NOMO-1 treated with dmso at 0.1 percent for 144 hours (cell line): ENCODE measurements around the gene IL18RAP.

Experiments used
- DNase-seq: peaks from one replicate; lab custom pipeline; 2025; ENCODE audit not compliant: unreplicated experiment; lab: John Stamatoyannopoulos, UW

Gene IL18RAP

GRCh38 chr2:102492006-102492405 lies 69.0 kb downstream of the IL18RAP start:
- DNase-seq, result no peak

DNA sequence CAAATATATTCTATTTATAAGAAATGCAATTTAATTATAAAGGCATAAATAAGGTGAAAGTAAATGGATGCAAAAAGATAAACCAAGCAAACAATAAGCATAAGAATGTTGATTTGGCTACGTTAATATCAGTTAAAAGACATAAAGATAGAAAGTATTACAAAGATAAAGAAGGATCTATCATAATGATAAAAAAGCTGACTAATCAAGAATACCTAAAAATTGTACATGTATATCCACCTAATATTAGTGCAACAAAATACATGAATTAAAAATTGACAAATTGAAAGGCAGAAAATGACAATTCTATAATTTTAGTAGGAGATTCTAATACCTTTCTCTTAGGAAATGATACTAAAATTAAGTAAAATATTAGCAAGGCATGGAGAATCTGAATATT lies 71.6 kb downstream of the IL18RAP start:
- no peak for DNase-seq

GRCh38 chr2:102498414-102498813 lies 75.5 kb downstream of the IL18RAP start:
- DNase-seq, result no peak

DNA sequence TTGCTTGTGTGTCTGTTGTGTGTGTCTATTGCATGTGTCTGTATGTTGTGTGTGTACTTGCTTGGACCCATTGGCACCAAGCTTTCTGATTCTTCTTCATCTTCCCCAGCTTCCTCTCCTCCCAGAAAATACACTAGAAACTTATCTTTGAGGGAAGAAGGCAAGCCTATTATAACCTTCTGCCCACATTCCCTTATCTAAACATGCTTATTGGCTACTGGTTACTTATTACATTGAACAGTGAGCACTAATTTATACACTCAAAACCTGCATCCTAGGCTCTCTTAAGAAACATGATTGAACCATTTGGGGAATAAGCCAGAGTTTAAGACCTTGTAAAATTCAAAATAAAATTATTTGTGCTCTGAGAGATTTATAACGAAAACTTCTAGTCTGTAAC lies 76.6 kb downstream of the IL18RAP start:
- DNase-seq, result no peak
